WTC11 (cell line): ENCODE data around the gene ARAP2. TPM values are rescaled to one million over a fixed set of nuclear protein-coding genes. Genes with fewer than 3 reads are reported as not detected.

Source experiments
- ATAC-seq: fragments of 200-7000 bp; cut with Tn5 transposase; 2 replicates; pipeline ENCODE4 v1.10.0; 2021; ENCODE audit warnings: mild to moderate bottlenecking, moderate library complexity
- CTCF ChIA-PET: fragments of 300-600 bp; sonication (Branson Sonifier 250); formaldehyde crosslinking; loops from one replicate; lab custom pipeline; 2021; ENCODE audit warnings: antibody characterized with exemption; lab: Charles Lee
- POLR2A ChIA-PET: fragments of 350-600 bp; sonication (Branson Sonifier 250); formaldehyde crosslinking; loops from one replicate; lab custom pipeline; 2021; ENCODE audit warnings: antibody characterized with exemption; lab: Charles Lee
- DNase-seq: peaks from one replicate; pipeline ENCODE4 v3.0.0; 2021; ENCODE audit warnings: low spot score
- H3K27ac Mint-ChIP-seq: 2 replicates; pipeline ENCODE4 v1.8.0; 2021; ENCODE audit warnings: mixed read lengths
- H3K27me3 Mint-ChIP-seq: 2 replicates; pipeline ENCODE4 v1.8.0; 2021; ENCODE audit warnings: low read depth, mild to moderate bottlenecking, moderate library complexity, mixed read lengths
- H3K36me3 Mint-ChIP-seq: 2 replicates; pipeline ENCODE4 v1.8.0; 2021; ENCODE audit warnings: mixed read lengths
- H3K4me1 Mint-ChIP-seq: 2 replicates; pipeline ENCODE4 v1.8.0; 2022; ENCODE audit warnings: mixed read lengths
- H3K4me3 Mint-ChIP-seq: 2 replicates; pipeline ENCODE4 v1.8.0; 2021; ENCODE audit warnings: mild to moderate bottlenecking, moderate library complexity, mixed read lengths
- H3K9me3 Mint-ChIP-seq: 2 replicates; pipeline ENCODE4 v1.8.0; 2021; ENCODE audit warnings: mixed read lengths
- ATF1 ChIP-seq: sonication (generic); formaldehyde crosslinking; IDR thresholded peaks from 2 replicates; pipeline ENCODE4 v1.8.1; 2023; ENCODE audit warnings: mild to moderate bottlenecking, moderate library complexity, missing genetic modification reagents
- ETV6 ChIP-seq: sonication (generic); formaldehyde crosslinking; IDR thresholded peaks from 2 replicates; pipeline ENCODE4 v1.8.1; 2022; ENCODE audit warnings: mild to moderate bottlenecking, missing genetic modification reagents
- SMAD3 ChIP-seq: sonication (generic); formaldehyde crosslinking; IDR thresholded peaks from 2 replicates; pipeline ENCODE4 v1.8.0; 2022; ENCODE audit warnings: missing genetic modification reagents, mild to moderate bottlenecking, borderline replicate concordance
- TP53 ChIP-seq: sonication (generic); formaldehyde crosslinking; IDR thresholded peaks from 2 replicates; pipeline ENCODE4 v1.8.1; 2023; ENCODE audit warnings: mild to moderate bottlenecking, missing genetic modification reagents
- ZBTB21 ChIP-seq: sonication (generic); formaldehyde crosslinking; IDR thresholded peaks from 2 replicates; pipeline ENCODE4 v1.8.1; 2023; ENCODE audit warnings: mild to moderate bottlenecking, missing genetic modification reagents, borderline replicate concordance
- ZNF219 ChIP-seq: sonication (generic); formaldehyde crosslinking; IDR thresholded peaks from 2 replicates; pipeline ENCODE4 v1.8.0; 2023; ENCODE audit warnings: missing genetic modification reagents, mild to moderate bottlenecking, borderline replicate concordance
- ZNF232 ChIP-seq: sonication (generic); formaldehyde crosslinking; IDR thresholded peaks from 2 replicates; pipeline ENCODE4 v1.8.0; 2022; ENCODE audit warnings: mild to moderate bottlenecking, missing genetic modification reagents
- ZNF263 ChIP-seq: sonication (generic); formaldehyde crosslinking; IDR thresholded peaks from 2 replicates; pipeline ENCODE4 v1.8.1; 2022; ENCODE audit warnings: low read depth, mild to moderate bottlenecking, moderate library complexity, missing genetic modification reagents
- ZNF416 ChIP-seq: fragments of 250-450 bp; sonication (Bioruptor Pico); IDR thresholded peaks from 2 replicates; pipeline ENCODE4 v1.9.0; 2021; ENCODE audit warnings: mild to moderate bottlenecking, inconsistent platforms
- ZNF671 ChIP-seq: fragments of 250-450 bp; sonication (Bioruptor Pico); IDR thresholded peaks from 2 replicates; pipeline ENCODE4 v1.8.0; 2021; ENCODE audit warnings: mild to moderate bottlenecking
- total RNA-seq: library from RNA; stranded (reverse); gene quantifications from 3 replicates; pipeline ENCODE4 v1.2.3, GENCODE V29; 2021
- TF ChIP-seq, protein P1 (sequence below): fragments of 250-450 bp; sonication (Bioruptor Pico); IDR thresholded peaks from 2 replicates; pipeline ENCODE4 v1.9.0; 2021; ENCODE audit warnings: mild to moderate bottlenecking
- TF ChIP-seq, protein P2 (sequence below): sonication (generic); formaldehyde crosslinking; IDR thresholded peaks from 2 replicates; pipeline ENCODE4 v1.8.1; 2022; ENCODE audit warnings: missing genetic modification reagents, borderline replicate concordance
- TF ChIP-seq, protein P3 (sequence below): fragments of 250-450 bp; sonication (Bioruptor Pico); IDR thresholded peaks from 2 replicates; pipeline ENCODE4 v1.9.0; 2021; ENCODE audit warnings: mild to moderate bottlenecking, borderline replicate concordance
- TF ChIP-seq, protein P4 (sequence below): sonication (generic); formaldehyde crosslinking; IDR thresholded peaks from 2 replicates; pipeline ENCODE4 v1.8.0; 2022; ENCODE audit warnings: mild to moderate bottlenecking, missing genetic modification reagents
- TF ChIP-seq, protein P5 (sequence below): sonication (generic); formaldehyde crosslinking; IDR thresholded peaks from 2 replicates; pipeline ENCODE4 v1.8.0; 2022; ENCODE audit warnings: missing genetic modification reagents
- TF ChIP-seq, protein P6 (sequence below): fragments of 250-450 bp; sonication (Bioruptor Pico); IDR thresholded peaks from 2 replicates; pipeline ENCODE4 v1.8.0; 2021; ENCODE audit warnings: mild to moderate bottlenecking

The ARAP2 gene
- total RNA-seq, 1 experiment from 2014 or later = 1.0 TPM

DNA sequence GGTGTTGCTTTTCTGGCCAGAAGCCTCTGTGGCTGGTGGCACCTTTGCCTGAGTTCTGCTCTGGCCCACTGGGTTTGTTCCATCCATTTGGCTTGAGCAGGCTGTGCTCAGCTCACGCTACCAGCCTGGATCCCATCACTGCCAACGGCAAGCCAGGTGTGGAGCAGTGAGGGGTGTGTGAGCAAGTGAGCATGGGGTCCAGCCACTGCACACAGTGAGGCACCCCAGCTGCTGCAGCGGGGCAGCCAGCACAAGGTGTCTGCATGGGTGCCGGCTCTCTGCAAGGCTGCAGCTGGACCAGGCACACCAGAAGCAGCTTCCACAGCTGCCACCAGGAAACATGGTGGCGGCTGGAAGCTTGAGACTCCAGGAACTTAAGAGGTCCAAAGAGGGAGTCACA, 46.8 kb downstream of the ARAP2 start:
- H3K36me3 Mint-ChIP-seq = no peaks in the 10 kb centered on the region
- H3K27ac Mint-ChIP-seq = no peak overlapping the region
- no peaks in the 10 kb centered on the region for H3K9me3 Mint-ChIP-seq
- no peaks in the 10 kb centered on the region for H3K27me3 Mint-ChIP-seq
- DNase-seq (no peak), ATAC-seq (no peak)
- CTCF ChIA-PET = no interaction called here
- POLR2A ChIA-PET = interaction anchor here (1.0 kb wide), 1 partner anchor 45 kb away, joined by 3 read pairs; no protein-coding TSS in a partner anchor
- TF ChIP-seq ZBTB21 (CRISPR knock-in tag) (no peak), ETV6 (no peak), TP53 (CRISPR knock-in tag) (no peak), ZNF263 (CRISPR knock-in tag) (no peak), ZNF219 (CRISPR knock-in tag) (no peak), ZNF416 (CRISPR knock-in tag) (no peak), ATF1 (no peak), ZNF232 (no peak), SMAD3 (CRISPR knock-in tag) (no peak)
- no peak overlapping the region for H3K4me3 Mint-ChIP-seq
- no peaks in the 10 kb centered on the region for H3K4me1 Mint-ChIP-seq

DNA sequence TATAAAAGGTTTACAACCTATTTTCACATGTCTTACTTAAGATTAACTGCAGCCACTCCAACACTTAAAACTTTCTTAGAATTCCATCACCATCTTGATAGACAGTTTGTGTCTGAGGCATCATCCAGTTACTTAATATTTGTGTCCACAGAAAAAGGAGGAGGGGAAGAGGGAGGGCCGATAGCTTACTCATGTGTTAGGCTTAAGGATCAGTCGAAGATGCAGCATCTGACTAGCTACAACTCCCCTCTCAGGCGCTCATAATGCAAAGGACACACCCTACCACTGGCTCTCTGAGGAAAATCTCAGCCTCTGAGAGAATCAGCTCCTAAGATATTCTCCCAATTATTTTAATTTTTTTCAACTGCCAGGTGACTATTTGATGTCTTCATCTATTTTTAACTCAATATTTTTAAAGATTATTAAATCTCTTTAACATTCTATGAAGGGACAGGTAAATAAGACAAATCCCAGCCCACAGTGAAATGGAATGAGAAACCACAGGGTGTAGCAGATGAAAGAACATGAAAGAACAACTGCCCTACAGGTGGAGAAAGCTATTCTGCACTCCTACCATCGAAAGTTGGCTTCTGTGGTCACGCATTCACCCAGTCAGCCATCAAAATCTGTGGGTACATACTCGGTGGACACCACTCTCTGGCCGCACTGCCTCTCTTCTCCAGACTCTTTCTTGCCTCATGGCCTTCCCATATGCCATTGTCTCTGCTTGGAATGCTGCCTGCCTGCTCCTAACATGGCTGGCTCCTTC, 48.0 kb downstream of the ARAP2 start:
- no peak for DNase-seq
- Mint-ChIP-seq H3K9me3 (no peaks in the 10 kb centered on the region), H3K36me3 (no peaks in the 10 kb centered on the region), H3K4me3 (no peak overlapping the region), H3K4me1 (no peaks in the 10 kb centered on the region), H3K27ac (no peak overlapping the region), H3K27me3 (no peaks in the 10 kb centered on the region)
- no peak for ATAC-seq
- ChIA-PET CTCF (no interaction called here), POLR2A (interaction anchor here (1.0 kb wide), 1 partner anchor 46 kb away, joined by 3 read pairs; no protein-coding TSS in a partner anchor)
- TF ChIP-seq ZNF219 (CRISPR knock-in tag) = no peak
- TF ChIP-seq, protein P1, sequence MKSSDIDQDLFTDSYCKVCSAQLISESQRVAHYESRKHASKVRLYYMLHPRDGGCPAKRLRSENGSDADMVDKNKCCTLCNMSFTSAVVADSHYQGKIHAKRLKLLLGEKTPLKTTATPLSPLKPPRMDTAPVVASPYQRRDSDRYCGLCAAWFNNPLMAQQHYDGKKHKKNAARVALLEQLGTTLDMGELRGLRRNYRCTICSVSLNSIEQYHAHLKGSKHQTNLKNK = no peak
- TF ChIP-seq, protein P2, sequence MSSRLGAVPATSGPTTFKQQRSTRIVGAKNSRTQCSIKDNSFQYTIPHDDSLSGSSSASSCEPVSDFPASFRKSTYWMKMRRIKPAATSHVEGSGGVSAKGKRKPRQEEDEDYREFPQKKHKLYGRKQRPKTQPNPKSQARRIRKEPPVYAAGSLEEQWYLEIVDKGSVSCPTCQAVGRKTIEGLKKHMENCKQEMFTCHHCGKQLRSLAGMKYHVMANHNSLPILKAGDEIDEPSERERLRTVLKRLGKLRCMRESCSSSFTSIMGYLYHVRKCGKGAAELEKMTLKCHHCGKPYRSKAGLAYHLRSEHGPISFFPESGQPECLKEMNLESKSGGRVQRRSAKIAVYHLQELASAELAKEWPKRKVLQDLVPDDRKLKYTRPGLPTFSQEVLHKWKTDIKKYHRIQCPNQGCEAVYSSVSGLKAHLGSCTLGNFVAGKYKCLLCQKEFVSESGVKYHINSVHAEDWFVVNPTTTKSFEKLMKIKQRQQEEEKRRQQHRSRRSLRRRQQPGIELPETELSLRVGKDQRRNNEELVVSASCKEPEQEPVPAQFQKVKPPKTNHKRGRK = no peak

DNA sequence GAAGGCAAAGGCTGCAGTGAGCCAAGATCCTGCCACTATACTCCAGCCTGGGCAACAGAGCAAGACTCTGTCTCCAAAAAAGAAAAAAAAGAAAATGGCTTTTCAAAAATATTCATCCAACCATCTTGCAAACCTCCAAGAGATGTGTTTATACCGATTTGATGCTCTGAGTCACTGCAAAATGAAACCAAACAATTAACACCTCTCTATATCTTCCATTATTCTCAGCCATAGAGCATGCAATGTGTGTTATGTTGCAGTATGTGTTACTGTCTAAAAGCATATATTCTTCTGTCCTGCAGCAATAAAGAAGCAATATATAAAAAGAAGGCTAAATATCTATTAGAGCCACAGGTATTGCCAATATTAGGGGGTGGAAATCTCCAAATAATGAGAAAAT, 51.4 kb downstream of the ARAP2 start:
- Mint-ChIP-seq H3K9me3 (no peaks in the 10 kb centered on the region), H3K4me1 (no peaks in the 10 kb centered on the region), H3K27ac (no peak overlapping the region), H3K27me3 (no peaks in the 10 kb centered on the region), H3K4me3 (no peak overlapping the region), H3K36me3 (no peaks in the 10 kb centered on the region)
- POLR2A ChIA-PET = no interaction called here
- CTCF ChIA-PET = no interaction called here
- ATAC-seq (no peak), DNase-seq (no peak)
- TF ChIP-seq, protein P3, sequence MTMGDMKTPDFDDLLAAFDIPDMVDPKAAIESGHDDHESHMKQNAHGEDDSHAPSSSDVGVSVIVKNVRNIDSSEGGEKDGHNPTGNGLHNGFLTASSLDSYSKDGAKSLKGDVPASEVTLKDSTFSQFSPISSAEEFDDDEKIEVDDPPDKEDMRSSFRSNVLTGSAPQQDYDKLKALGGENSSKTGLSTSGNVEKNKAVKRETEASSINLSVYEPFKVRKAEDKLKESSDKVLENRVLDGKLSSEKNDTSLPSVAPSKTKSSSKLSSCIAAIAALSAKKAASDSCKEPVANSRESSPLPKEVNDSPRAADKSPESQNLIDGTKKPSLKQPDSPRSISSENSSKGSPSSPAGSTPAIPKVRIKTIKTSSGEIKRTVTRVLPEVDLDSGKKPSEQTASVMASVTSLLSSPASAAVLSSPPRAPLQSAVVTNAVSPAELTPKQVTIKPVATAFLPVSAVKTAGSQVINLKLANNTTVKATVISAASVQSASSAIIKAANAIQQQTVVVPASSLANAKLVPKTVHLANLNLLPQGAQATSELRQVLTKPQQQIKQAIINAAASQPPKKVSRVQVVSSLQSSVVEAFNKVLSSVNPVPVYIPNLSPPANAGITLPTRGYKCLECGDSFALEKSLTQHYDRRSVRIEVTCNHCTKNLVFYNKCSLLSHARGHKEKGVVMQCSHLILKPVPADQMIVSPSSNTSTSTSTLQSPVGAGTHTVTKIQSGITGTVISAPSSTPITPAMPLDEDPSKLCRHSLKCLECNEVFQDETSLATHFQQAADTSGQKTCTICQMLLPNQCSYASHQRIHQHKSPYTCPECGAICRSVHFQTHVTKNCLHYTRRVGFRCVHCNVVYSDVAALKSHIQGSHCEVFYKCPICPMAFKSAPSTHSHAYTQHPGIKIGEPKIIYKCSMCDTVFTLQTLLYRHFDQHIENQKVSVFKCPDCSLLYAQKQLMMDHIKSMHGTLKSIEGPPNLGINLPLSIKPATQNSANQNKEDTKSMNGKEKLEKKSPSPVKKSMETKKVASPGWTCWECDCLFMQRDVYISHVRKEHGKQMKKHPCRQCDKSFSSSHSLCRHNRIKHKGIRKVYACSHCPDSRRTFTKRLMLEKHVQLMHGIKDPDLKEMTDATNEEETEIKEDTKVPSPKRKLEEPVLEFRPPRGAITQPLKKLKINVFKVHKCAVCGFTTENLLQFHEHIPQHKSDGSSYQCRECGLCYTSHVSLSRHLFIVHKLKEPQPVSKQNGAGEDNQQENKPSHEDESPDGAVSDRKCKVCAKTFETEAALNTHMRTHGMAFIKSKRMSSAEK (CRISPR knock-in tag) = no peak
- no peak for TF ChIP-seq ATF1
- TF ChIP-seq, protein P4, sequence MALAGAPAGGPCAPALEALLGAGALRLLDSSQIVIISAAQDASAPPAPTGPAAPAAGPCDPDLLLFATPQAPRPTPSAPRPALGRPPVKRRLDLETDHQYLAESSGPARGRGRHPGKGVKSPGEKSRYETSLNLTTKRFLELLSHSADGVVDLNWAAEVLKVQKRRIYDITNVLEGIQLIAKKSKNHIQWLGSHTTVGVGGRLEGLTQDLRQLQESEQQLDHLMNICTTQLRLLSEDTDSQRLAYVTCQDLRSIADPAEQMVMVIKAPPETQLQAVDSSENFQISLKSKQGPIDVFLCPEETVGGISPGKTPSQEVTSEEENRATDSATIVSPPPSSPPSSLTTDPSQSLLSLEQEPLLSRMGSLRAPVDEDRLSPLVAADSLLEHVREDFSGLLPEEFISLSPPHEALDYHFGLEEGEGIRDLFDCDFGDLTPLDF (CRISPR knock-in tag) = no peak
- TF ChIP-seq, protein P5, sequence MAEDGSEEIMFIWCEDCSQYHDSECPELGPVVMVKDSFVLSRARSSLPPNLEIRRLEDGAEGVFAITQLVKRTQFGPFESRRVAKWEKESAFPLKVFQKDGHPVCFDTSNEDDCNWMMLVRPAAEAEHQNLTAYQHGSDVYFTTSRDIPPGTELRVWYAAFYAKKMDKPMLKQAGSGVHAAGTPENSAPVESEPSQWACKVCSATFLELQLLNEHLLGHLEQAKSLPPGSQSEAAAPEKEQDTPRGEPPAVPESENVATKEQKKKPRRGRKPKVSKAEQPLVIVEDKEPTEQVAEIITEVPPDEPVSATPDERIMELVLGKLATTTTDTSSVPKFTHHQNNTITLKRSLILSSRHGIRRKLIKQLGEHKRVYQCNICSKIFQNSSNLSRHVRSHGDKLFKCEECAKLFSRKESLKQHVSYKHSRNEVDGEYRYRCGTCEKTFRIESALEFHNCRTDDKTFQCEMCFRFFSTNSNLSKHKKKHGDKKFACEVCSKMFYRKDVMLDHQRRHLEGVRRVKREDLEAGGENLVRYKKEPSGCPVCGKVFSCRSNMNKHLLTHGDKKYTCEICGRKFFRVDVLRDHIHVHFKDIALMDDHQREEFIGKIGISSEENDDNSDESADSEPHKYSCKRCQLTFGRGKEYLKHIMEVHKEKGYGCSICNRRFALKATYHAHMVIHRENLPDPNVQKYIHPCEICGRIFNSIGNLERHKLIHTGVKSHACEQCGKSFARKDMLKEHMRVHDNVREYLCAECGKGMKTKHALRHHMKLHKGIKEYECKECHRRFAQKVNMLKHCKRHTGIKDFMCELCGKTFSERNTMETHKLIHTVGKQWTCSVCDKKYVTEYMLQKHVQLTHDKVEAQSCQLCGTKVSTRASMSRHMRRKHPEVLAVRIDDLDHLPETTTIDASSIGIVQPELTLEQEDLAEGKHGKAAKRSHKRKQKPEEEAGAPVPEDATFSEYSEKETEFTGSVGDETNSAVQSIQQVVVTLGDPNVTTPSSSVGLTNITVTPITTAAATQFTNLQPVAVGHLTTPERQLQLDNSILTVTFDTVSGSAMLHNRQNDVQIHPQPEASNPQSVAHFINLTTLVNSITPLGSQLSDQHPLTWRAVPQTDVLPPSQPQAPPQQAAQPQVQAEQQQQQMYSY = no peak
- TF ChIP-seq, protein P6, sequence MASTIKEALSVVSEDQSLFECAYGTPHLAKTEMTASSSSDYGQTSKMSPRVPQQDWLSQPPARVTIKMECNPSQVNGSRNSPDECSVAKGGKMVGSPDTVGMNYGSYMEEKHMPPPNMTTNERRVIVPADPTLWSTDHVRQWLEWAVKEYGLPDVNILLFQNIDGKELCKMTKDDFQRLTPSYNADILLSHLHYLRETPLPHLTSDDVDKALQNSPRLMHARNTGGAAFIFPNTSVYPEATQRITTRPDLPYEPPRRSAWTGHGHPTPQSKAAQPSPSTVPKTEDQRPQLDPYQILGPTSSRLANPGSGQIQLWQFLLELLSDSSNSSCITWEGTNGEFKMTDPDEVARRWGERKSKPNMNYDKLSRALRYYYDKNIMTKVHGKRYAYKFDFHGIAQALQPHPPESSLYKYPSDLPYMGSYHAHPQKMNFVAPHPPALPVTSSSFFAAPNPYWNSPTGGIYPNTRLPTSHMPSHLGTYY (CRISPR knock-in tag) = no peak
- TF ChIP-seq ZNF232 = no peak
- TF ChIP-seq ZNF671 = no peak
- TF ChIP-seq ZNF416 (CRISPR knock-in tag) = no peak
